Large intestine (tissue), 3 donors: Measurements from ENCODE around the gene PANX1. TPM values are rescaled to one million over a fixed set of nuclear protein-coding genes. Genes with fewer than 3 reads are reported as not detected.

Source experiments
- DNase-seq, 2 donors: peaks; one replicate each; pipeline versions ENCODE4 v3.0.0 to v3.0.0-alpha.2; 2013
- H3K27ac ChIP-seq: one replicate; pipeline ENCODE4 v1.5.1; 2013; ENCODE audit warnings: low read length
- H3K27me3 ChIP-seq: 2 replicates; pipeline ENCODE4 v1.6.1; 2013; ENCODE audit warnings: low read length; ENCODE audit not compliant: control insufficient read depth, insufficient read depth
- H3K36me3 ChIP-seq: 2 replicates; pipeline ENCODE4 v1.6.1; 2013; ENCODE audit warnings: low read length; ENCODE audit not compliant: control insufficient read depth, insufficient read depth
- H3K4me1 ChIP-seq: one replicate; pipeline ENCODE4 v1.6.1; 2013; ENCODE audit warnings: low read length; ENCODE audit not compliant: control insufficient read depth, insufficient read depth
- H3K4me3 ChIP-seq: one replicate; pipeline ENCODE4 v1.5.1; 2013; ENCODE audit warnings: low read length
- H3K9me3 ChIP-seq: one replicate; pipeline ENCODE4 v1.6.1; 2013; ENCODE audit warnings: mild to moderate bottlenecking, low read depth, low read length, moderate library complexity; ENCODE audit not compliant: control insufficient read depth
- WGBS: methylation state at CpG from one replicate; pipeline ENCODE4 v1.1.5; 2013; ENCODE audit warnings: low lambda C conversion rate; ENCODE audit not compliant: insufficient coverage; 5-methylcytosine and 5-hydroxymethylcytosine counted together
- polyA plus RNA-seq: library from polyadenylated mRNA; unstranded; fragments of 120-200 nt; gene quantifications from one replicate; pipeline ENCODE4 v1.2.1, GENCODE V29; 2013

PANX1 gene
- polyA plus RNA-seq, 1 donor: 20.6 TPM

DNA sequence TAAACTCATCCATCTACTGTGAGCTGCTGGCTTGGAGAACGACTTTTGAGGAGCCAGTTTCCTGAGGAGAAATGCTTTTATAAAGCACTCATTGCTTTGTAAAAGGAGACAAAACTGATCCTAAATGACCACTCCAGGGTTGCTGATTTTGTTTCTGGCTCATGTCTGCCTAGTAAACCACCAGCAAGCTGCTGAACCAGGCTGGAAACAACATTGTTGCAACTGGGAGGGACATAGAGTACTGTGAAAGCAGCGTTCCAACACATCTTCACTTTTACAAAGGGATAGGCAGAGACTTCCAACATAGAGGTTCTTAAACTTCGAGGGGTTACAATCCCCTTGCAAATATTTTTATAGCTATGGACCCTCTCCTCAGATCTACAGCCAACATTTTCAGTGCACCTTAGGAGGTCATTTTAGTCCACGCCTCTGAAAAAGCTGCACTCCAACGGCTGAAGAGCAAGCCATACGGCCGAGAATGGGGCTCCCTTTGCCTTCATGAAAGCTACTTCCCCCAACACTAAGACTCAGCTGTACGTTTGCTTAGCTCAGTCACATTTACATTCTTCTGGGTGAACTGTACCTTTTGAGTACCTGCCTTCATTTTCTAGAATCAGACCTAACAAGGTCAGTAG is 54.7 kb downstream of the PANX1 start:
- WGBS: no CpG with 5 or more reads among the region's 8 CpGs
- no peak for DNase-seq
- H3K4me1 ChIP-seq: peaks cover 7% of the 10 kb centered on the region
- H3K27me3 ChIP-seq: no peaks in the 10 kb centered on the region
- H3K4me3 ChIP-seq: no peak overlapping the region
- no peak overlapping the region for H3K27ac ChIP-seq
- peaks cover 15% of the 10 kb centered on the region for H3K36me3 ChIP-seq
- no peaks in the 10 kb centered on the region for H3K9me3 ChIP-seq

DNA sequence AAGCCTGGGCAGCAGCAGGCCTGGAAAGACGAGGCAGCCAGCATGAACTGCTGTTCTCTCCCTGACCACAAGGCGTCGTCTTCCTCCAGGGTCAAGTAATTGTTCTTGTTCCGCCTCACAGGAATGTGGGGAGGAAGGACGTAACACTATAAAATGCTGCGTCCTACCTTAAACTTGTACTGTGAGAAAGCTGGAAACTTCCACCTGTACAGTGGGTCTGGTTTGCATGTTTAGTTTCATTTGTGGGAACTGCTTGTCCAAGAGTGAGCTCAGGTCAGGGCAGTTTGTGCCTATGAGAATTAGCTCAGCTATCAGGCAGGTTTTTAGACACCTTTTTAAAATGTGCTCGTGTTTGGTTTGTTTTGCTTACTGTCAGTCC is 55.2 kb downstream of the PANX1 start:
- Histone ChIP-seq H3K9me3 (no peaks in the 10 kb centered on the region), H3K27me3 (no peaks in the 10 kb centered on the region), H3K36me3 (peaks cover 15% of the 10 kb centered on the region), H3K27ac (no peak overlapping the region), H3K4me1 (peaks cover 3% of the 10 kb centered on the region), H3K4me3 (no peak overlapping the region)
- peak; percentile 52 to 66 for DNase-seq
- no CpG with 5 or more reads among the region's 7 CpGs for WGBS

- DNase-seq: no peak
- H3K27me3 ChIP-seq: no peaks in the 10 kb centered on the region
- WGBS: 80% methylated on average over 1 of the region's 1 CpG
- no peaks in the 10 kb centered on the region for H3K4me1 ChIP-seq
- no peak overlapping the region for H3K4me3 ChIP-seq
- no peak overlapping the region for H3K27ac ChIP-seq
- peaks cover 15% of the 10 kb centered on the region for H3K36me3 ChIP-seq
- H3K9me3 ChIP-seq: no peaks in the 10 kb centered on the region
Measured at GRCh38 chr11:94184362-94184761, 55.7 kb downstream of the PANX1 start.

GRCh38 chr11:94184846-94185245 is 56.2 kb downstream of the PANX1 start:
- DNase-seq: no peak
- H3K36me3 ChIP-seq: peaks cover 12% of the 10 kb centered on the region
- no peaks in the 10 kb centered on the region for H3K4me1 ChIP-seq
- WGBS: 100% methylated on average over 1 of the region's 2 CpGs
- H3K27me3 ChIP-seq: no peaks in the 10 kb centered on the region
- no peak overlapping the region for H3K27ac ChIP-seq
- H3K4me3 ChIP-seq: no peak overlapping the region
- no peaks in the 10 kb centered on the region for H3K9me3 ChIP-seq

DNA sequence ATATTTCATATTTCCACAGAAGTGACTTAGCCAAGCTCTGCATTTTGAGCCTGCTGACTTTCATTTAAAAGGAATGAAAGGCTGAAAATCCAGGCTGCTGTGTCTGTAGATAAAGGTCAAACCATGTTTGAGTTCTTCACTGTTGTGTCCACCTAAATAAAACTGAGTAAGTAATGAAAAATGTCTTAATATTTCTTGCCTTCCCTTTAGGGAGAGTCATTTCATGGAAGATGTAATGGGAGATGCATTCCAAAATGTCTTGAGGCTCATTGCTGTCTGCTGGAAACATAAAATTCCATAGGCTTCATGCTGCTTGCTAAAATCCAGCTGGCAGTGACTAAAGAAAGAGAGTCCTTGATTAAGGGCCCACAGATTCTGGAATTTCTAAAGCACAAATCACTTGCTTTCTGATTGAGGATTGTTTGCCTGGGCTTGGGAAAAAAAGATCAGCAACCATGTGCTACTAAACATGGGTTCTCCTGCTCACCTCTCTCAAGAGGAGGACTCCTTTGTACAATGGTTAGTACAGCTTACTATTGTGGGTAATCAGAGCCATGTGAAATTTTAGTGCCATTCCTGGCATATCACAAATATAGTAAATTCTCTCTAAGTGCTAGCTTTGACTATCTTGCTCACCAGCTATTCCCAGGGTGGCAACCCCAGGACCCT is 56.9 kb downstream of the PANX1 start:
- H3K4me3 ChIP-seq: no peak overlapping the region
- H3K27ac ChIP-seq: no peak overlapping the region
- no peaks in the 10 kb centered on the region for H3K27me3 ChIP-seq
- H3K4me1 ChIP-seq: no peaks in the 10 kb centered on the region
- no peak for DNase-seq
- H3K36me3 ChIP-seq: peaks cover 8% of the 10 kb centered on the region
- H3K9me3 ChIP-seq: no peaks in the 10 kb centered on the region

DNA sequence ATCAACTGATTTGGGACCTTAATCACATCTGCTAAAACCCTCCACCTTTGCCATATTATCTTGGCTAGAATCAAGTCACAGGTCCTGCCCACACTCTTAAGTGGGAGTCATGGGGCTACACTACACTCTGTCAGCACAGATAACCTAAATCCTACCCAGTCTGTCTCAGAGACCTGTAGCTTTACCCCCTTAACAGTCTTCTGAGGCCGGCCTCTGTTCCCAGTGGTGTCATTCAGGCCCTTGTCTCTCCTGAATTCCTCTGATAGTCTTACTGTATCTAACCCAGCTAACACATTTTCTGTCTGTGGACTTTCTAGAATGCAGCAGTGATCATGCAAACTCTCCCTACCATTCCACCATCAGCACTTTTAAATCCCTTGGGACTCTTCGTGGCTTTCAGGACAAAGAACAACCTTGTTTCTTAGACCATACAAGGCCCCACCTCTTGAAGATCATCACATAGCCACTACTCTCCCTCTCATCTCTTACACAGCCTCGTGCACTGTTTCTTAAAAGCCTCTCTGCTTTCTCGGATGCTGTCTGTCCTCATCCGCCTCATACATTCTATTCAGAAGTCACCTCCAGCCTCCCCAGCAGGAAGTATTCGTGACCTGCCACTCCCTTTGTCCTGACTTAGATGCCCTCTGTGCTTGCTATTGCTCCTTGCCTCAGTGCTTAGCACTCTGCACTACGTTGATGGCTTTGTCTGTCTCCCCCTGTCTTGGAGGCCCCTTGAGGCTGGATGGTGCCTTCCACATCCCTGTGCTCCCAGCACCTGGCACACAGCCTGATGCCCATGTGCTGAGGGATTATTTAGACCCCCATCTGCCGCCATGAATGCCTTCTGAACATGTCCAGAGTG is 57.9 kb downstream of the PANX1 start:
- H3K27me3 ChIP-seq: no peaks in the 10 kb centered on the region
- no peaks in the 10 kb centered on the region for H3K9me3 ChIP-seq
- DNase-seq: no peak
- H3K4me3 ChIP-seq: no peak overlapping the region
- WGBS: no CpG with 5 or more reads among the region's 8 CpGs
- H3K4me1 ChIP-seq: no peaks in the 10 kb centered on the region
- no peaks in the 10 kb centered on the region for H3K36me3 ChIP-seq
- H3K27ac ChIP-seq: no peak overlapping the region

GRCh38 chr11:94193288-94193687 is 64.6 kb downstream of the PANX1 start:
- Histone ChIP-seq H3K4me1 (no peaks in the 10 kb centered on the region), H3K27ac (no peak overlapping the region), H3K9me3 (no peaks in the 10 kb centered on the region), H3K36me3 (no peaks in the 10 kb centered on the region), H3K27me3 (no peaks in the 10 kb centered on the region), H3K4me3 (no peak overlapping the region)
- WGBS: no CpG with 5 or more reads among the region's 1 CpG
- DNase-seq: no peak

DNA sequence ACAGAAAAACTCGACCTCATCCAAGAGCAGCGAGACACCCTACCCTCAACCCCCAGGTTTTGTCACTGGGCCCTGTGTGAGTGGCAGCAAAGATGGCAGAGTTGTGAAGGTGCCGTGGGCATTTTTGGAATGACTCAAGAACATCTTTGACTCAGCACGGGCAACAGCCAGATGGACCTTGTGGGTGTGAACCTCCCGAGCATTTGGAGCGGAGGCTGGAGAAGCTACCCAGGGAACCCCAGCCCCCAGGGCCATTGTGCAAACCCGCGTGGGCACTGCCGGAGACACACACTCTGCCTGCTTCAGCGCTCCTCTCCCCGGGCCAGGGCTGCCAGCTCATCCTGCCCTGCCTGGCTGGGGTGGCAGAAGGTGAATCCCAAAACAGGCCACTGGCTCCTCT is 66.1 kb downstream of the PANX1 start:
- no peaks in the 10 kb centered on the region for H3K36me3 ChIP-seq
- WGBS: 90% methylated on average over 2 of the region's 11 CpGs
- no peak overlapping the region for H3K4me3 ChIP-seq
- H3K4me1 ChIP-seq: no peaks in the 10 kb centered on the region
- no peaks in the 10 kb centered on the region for H3K9me3 ChIP-seq
- no peak overlapping the region for H3K27ac ChIP-seq
- DNase-seq: no peak
- no peaks in the 10 kb centered on the region for H3K27me3 ChIP-seq

DNA sequence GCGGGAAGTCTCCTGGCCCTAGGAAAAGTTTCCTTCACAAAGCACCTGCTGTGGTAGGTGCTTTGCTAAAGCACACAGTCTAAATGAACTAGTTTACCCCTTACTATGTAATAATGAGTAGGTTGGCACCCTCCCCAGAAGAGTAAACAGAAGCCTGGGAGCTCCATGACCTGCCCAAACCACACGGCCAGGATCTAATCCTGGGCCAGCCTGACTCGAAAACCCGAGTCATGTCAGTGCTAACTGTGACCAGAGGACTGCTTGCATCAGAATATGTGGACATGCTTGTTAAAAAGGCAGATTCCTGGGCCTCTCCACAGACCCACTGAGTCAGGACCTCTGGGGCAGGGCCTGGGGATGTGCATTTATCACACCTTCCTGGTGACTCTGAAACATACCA is 67.7 kb downstream of the PANX1 start:
- Histone ChIP-seq H3K9me3 (no peaks in the 10 kb centered on the region), H3K27me3 (no peaks in the 10 kb centered on the region), H3K4me1 (no peaks in the 10 kb centered on the region), H3K36me3 (no peaks in the 10 kb centered on the region), H3K27ac (no peak overlapping the region), H3K4me3 (no peak overlapping the region)
- WGBS: no CpG with 5 or more reads among the region's 4 CpGs
- no peak for DNase-seq

- Histone ChIP-seq H3K36me3 (no peaks in the 10 kb centered on the region), H3K27me3 (no peaks in the 10 kb centered on the region), H3K9me3 (no peaks in the 10 kb centered on the region), H3K4me1 (no peaks in the 10 kb centered on the region), H3K27ac (no peak overlapping the region), H3K4me3 (no peak overlapping the region)
- WGBS: no CpG with 5 or more reads among the region's 3 CpGs
- no peak for DNase-seq
Measured at GRCh38 chr11:94198718-94199117, 70.1 kb downstream of the PANX1 start.
